Gastrocnemius medialis (tissue), 4 donors: ENCODE measurements around the gene CDC14A.

Source experiments
- CTCF ChIP-seq, 5 experiments: fragments of 450-650 bp in 3 of 5; fragments of 200-600 bp in 2 of 5; sonication (generic) in 2 of 5; IDR thresholded peaks in 4 of 5; conservative IDR thresholded peaks in 1 of 5; 1 replicate in 4 of 5; 2 replicates in 1 of 5; pipeline ENCODE4 v1.5.1; 2016 to 2019; ENCODE audit warnings: antibody characterized with exemption in 5 of 5, mild to moderate bottlenecking in 3 of 5, moderate library complexity in 3 of 5
- POLR2A ChIP-seq, 2 donors: fragments of 450-650 bp; IDR thresholded peaks; one replicate each; pipeline ENCODE4 v1.6.1; 2017; ENCODE audit warnings: antibody characterized with exemption in 2 of 2, mild to moderate bottlenecking in 2 of 2, moderate library complexity in 2 of 2

- TF ChIP-seq CTCF (IDR thresholded peaks at IDR 0.05 in 4 of 5, conservative IDR thresholded peaks at IDR 0.05 in 1 of 5) (no peak), POLR2A (IDR thresholded peaks at IDR 0.05) (peak in 1 of 2 donors; percentile 30)
Measured at GRCh38 chr1:100400404-100400803, 48.1 kb downstream of the CDC14A start.
